GM18508 (cell line): Measurements from ENCODE around the gene EHD4.

Experiments used
- ATAC-seq: cut with Tn5 transposase; IDR thresholded peaks from one replicate; pipeline ENCODE4 v1.9.1; 2021; ENCODE audit warnings: moderate number of reproducible peaks; ENCODE audit not compliant: insufficient read depth, unreplicated experiment

Gene EHD4

GRCh38 chr15:41941644-41942415 is 30.5 kb downstream of the EHD4 start:
- no peak for ATAC-seq

GRCh38 chr15:41940441-41940857 is 31.9 kb downstream of the EHD4 start:
- ATAC-seq: no peak

- no peak for ATAC-seq
Observed at GRCh38 chr15:41939986-41940385, 32.4 kb downstream of the EHD4 start.

DNA sequence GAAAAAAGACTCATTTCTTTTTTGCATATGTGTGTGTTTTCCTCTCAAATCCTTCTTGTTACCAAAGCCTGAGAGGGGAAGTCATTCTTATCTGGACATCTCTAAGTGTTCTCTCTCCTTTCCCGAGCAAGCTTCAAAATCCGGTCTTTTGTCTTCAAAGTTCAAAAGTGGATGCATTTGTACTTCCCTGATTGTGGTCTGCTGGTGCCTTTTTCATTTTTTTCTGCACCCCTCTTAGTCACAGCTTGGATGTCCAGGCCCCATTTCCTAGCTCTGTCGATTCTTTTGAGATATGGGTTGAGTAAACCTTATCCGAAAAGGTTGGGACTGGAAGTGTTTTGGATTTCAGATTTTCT is 34.8 kb downstream of the EHD4 start:
- ATAC-seq: no peak

- ATAC-seq: no peak
Observed at GRCh38 chr15:41936649-41937567, 35.4 kb downstream of the EHD4 start.

- no peak for ATAC-seq
Observed at GRCh38 chr15:41936155-41936554, 36.2 kb downstream of the EHD4 start.

GRCh38 chr15:41935566-41936020 is 36.8 kb downstream of the EHD4 start:
- ATAC-seq: no peak

DNA sequence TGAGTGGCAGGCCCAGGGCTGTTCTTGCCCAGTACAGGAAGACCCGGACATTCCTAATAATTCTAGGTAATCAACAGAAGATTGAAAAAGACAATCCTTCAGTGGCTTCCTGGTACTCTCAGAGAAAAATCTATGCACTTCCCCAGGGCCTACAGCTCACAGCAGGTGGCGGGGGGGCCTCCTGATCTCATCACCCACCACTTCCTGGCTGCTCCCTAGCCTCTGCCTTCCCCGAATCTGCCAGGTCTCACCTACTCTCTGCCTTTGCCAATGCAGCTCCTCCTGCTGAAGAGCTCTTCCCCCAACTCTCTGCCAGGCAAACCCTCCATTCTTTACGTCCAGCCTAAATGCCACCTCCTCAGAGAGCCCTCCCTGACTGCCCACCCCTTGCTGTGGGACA is 37.5 kb downstream of the EHD4 start:
- no peak for ATAC-seq

GRCh38 chr15:41933771-41934170 is 38.6 kb downstream of the EHD4 start:
- no peak for ATAC-seq

GRCh38 chr15:41933326-41933725 is 39.0 kb downstream of the EHD4 start:
- ATAC-seq: no peak

DNA sequence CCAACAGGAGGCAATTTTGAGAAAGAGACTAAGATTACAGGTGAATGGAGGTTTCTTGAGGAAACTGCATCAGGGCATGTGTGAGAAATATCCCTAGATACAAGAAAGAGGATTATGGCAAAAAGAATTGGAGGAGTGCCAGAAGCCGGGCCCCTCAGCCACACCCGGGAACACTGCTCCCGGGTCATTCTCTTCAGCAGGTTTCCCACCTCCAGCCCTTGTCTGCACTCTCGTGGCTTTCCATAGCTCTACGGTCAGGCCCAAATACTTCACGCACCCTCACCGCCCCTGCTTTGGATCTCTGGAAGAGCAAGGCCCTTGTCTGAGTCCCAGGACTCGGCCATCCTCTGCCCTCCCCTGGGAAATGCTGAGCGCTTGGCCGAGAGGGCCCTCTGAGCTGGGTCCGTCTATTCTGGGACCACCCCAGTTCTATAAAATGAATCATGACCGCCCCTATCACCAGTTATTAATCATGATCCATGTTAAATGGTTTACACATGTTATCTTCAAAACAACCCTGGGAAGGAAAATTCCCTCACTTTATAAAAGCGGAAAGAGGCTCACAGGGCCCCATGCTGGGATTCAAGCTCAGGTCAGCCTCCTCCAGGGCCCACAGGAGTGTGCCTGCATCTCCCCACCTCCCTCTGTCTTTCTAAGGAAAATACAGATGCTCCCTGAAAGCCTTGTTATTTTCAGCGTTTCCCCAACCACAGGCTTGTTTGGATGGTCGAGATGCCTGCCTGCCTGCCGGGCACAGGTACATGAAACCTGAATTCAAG is 39.7 kb downstream of the EHD4 start:
- ATAC-seq: no peak

GRCh38 chr15:41932101-41932500 is 40.3 kb downstream of the EHD4 start:
- no peak for ATAC-seq

DNA sequence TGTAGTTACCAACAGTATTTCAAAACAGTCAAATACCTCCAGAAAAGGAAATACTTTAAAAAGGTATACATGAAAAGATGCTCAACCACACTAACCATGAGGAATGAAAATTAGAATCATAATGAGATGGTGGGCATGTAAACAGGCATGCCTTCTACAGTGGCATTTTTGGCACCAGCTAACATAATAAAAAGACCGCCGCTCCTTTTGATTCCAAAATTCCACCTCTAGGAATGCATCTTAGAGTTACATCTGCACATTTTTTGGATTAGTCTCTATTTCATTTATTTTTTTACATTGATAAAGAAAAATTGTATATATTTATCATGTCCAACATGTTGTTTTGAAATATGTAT is 41.5 kb downstream of the EHD4 start:
- ATAC-seq: no peak

DNA sequence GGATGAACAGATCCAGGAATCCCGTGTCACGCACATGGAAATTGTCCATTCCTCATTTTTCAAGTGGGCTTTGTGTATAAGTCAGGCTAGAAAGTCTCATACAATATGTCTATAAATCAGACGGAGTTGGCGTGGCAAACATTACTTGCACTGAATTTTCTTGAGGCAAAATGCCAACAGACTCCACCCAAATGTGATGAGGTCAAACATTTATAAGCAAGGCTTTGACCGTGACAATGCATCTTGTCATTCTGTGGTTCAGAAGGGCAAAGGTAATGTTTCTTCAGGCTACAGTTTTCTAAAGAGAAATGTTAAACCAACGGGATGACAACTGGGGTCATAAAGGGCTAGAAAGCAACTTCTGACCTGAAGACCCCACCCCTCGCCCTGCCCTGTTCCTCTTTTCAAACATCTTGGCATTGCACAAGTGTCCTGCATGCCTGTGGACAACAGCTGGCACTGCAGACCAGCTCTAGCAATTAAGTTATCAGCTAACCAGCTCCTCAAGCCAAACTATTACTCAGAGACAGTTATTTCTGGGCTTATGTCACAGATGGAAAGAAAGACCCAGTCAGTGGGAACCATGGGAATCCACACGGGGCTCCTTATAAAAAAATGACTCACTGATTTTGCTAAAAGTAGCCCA is 42.0 kb downstream of the EHD4 start:
- ATAC-seq: no peak

GRCh38 chr15:41928637-41929620 is 43.4 kb downstream of the EHD4 start:
- ATAC-seq: peak; percentile 40

DNA sequence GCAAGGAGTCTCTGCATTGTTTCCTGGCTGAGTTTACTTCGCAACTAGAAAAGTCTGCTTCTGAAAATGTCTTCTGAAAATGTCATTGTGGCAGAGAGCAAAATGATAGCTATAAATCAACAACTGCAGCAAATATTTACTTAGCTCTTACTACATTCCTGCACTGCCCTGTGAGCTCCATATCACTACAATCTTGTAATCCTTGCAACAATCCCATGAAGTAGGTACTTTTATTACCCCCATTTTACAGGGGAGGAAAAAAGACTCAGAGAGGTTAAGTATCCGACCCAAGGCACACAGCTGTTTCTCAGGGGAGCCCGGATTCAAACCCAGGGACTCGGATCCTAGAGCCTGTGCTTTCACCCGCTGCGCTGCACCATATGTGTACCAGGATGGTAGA is 44.3 kb downstream of the EHD4 start:
- ATAC-seq: no peak

DNA sequence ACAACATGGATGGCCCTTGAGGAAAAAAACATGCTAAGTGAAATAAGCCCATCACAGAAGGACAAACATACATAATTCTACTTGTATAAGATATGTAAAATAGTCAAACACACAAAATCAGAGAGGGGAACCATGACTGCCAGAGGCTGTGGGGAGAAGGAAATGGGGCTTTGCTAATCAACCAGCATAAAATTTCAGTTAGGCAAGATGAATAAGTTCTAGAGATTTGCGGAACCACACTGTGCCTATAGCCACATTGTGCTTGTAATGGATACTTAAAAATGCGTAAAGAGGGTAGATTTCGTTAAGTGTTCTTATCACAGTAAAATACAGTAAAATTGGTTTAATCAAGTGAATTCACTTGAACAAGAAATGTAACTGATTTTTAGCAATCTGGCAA is 44.8 kb downstream of the EHD4 start:
- no peak for ATAC-seq

GRCh38 chr15:41926185-41927056 is 45.9 kb downstream of the EHD4 start:
- ATAC-seq: no peak
